GM21723 (cell line): ENCODE results near the gene IGF1R.

Source experiments
- ATAC-seq: cut with Tn5 transposase; IDR thresholded peaks from one replicate; pipeline ENCODE4 v1.9.1; 2021; ENCODE audit warnings: mild to moderate bottlenecking, moderate library complexity; ENCODE audit not compliant: unreplicated experiment

The IGF1R gene

DNA sequence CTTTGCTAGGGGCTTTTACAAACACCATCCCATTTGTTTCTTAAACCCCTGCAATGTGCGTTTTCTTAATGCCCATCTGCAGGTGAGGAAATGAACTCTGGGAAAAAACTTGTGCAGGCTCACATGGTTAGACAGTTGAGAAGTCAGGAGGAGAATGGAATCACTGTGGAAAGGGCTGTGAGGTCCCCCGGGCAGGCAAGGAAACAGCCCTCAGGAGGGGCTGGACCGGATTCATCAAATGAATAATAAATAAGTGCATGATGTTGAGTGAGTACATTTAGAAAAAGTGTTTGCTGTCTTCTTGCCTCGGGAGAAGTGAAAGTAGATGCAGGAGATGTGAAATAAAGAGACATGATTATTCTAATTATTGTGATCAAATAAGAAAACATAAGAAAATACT, 282.7 kb downstream of the IGF1R start:
- ATAC-seq = no peak

- ATAC-seq = no peak
Measured at GRCh38 chr15:98933406-98933805, 285.1 kb downstream of the IGF1R start.

- ATAC-seq = no peak
Measured at GRCh38 chr15:98935736-98936135, 287.4 kb downstream of the IGF1R start.

GRCh38 chr15:98937413-98938104, 289.2 kb downstream of the IGF1R start:
- ATAC-seq = peak; percentile 78

DNA sequence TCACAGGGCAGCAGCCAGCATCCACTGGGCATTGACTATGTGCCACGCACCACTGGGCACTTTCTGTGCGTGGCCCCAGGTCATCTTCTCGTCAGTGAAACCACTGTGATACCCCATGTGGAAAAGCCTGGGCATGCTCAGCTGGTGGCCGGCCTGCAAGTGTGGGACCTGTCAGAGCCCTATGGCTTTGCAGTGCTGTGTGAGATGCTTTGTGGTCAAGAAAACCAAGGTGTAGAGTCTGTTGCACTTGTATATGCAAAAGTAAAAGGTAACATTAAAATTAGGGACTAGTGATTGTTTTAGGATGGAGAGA, 289.7 kb downstream of the IGF1R start:
- ATAC-seq = peak; percentile 31

GRCh38 chr15:98938799-98939198, 290.5 kb downstream of the IGF1R start:
- ATAC-seq = no peak

- ATAC-seq = no peak
Measured at GRCh38 chr15:98939311-98940080, 291.2 kb downstream of the IGF1R start.

GRCh38 chr15:98941595-98942255, 293.4 kb downstream of the IGF1R start:
- no peak for ATAC-seq

- no peak for ATAC-seq
Measured at GRCh38 chr15:98942431-98942830, 294.1 kb downstream of the IGF1R start.

DNA sequence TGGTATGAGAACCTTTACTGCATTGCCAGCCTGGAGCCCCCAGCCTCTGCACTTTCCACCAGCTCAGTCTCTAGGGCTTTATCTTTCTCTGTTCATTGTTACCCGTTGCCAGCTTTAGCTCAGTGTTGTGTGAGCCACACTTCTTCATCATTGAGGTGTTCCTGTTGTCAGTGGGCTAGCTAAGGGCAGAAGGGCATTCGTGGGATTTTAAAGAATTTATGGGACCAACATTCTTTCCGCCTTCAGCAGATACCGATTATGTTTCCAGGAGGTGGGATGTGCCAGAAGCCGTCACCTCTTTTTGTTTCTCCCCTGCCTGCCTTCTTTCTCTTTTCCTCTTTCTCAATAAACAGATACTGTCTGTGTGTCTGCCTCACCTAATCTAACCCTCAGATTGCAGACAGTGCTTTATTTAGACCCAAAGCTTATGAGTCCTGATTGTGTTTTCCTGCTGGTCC, 294.7 kb downstream of the IGF1R start:
- no peak for ATAC-seq

- ATAC-seq = no peak
Measured at GRCh38 chr15:98943601-98944151, 295.3 kb downstream of the IGF1R start.

DNA sequence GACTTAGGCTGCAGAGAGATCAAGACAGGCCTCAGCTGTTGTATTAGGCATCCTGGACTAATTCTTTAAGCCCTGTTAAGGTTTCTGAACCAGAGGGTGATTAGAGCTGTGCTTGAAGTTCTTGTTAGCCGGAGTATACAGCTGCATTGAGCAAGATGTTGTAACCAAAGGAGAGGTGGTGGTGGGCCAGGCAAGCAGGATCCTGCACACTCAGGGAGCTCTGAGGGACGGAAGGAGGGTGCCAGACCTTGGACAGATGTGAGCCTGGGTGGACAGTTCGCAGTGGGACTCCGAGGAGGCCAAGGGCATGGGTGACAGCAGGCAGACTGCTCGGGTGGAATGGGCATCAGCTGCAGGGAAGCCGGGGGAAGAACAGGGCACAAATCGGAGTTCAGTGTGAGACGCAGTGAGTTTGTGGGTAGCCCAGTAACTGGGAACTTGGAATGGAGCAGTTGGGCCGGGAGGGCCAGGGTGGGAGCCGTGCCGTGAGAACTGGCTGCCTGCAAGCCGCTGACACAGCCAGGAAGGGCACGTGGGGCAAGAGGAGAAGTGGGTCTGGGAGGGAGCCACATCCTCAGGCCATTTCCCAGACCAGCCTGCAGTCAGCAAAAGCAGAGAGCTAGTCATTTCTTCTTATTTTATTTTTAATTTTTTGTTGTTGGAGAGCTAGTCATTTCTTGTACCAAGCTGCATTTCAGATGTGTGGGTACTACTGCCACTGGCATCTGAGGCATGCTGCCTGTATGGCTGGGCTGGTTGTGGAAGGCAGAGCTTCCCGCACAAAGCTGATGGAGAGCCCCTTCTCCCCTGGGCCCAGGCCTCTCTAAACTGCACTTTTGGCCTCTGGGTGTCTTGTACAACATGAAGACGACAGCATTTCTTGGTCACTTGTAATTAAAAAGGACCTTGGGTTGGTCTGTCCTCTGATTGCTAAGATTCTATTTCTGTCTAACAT, 298.2 kb downstream of the IGF1R start:
- no peak for ATAC-seq

DNA sequence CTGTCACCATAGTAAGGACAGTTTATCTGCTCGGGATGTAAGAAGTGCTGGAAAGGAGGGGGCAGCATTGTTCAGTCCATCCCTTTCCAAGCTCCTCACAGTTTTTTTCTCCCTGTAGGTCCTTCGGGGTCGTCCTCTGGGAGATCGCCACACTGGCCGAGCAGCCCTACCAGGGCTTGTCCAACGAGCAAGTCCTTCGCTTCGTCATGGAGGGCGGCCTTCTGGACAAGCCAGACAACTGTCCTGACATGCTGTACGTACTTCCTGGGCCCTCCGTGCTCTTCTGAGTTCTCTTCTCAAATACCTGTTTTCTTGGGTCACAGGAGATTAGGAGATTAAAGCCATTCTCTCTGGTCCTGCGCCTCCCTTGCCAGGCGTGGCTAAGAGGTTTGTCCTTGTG, 300.1 kb downstream of the IGF1R start:
- no peak for ATAC-seq

DNA sequence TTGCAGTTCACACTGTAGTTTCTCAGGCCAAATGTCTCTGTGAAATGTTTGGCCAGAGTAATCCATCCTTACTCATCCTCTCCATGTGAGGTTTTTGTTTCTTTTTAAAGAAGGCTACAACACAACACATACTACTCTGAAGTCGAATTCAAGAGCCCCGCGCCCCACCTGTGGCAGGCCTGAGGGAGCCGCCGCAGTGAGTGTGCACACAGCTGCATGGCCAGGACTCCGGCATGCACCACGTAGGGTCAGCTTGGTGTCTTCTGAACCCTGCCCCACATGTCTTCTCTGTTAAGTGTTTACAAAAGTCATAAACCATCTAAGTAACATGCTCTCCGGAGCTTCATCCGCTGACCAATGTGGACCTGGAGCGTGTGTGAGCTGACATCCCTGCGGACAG, 300.6 kb downstream of the IGF1R start:
- no peak for ATAC-seq

- ATAC-seq = no peak
Measured at GRCh38 chr15:98949624-98950023, 301.3 kb downstream of the IGF1R start.

DNA sequence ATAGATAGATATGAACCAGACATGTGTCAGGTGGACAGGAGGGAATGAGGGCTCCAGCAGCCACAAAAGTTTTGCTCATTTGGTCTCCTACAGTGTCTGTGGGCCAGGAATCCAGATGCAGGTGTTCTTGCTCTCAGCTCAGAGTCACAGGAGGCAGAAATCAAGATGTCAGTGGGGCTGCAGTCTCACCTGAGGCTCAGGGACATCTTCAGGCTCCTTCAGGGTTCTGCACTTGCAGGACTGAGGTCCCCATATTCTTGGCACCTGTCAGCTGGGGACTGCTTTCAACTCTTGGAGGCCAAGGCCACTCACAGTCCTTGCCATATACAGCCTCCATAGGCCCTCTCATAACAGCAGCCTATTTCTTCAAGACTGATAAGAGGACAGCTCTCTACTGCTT, 301.9 kb downstream of the IGF1R start:
- no peak for ATAC-seq

- no peak for ATAC-seq
Measured at GRCh38 chr15:98951004-98951403, 302.7 kb downstream of the IGF1R start.

DNA sequence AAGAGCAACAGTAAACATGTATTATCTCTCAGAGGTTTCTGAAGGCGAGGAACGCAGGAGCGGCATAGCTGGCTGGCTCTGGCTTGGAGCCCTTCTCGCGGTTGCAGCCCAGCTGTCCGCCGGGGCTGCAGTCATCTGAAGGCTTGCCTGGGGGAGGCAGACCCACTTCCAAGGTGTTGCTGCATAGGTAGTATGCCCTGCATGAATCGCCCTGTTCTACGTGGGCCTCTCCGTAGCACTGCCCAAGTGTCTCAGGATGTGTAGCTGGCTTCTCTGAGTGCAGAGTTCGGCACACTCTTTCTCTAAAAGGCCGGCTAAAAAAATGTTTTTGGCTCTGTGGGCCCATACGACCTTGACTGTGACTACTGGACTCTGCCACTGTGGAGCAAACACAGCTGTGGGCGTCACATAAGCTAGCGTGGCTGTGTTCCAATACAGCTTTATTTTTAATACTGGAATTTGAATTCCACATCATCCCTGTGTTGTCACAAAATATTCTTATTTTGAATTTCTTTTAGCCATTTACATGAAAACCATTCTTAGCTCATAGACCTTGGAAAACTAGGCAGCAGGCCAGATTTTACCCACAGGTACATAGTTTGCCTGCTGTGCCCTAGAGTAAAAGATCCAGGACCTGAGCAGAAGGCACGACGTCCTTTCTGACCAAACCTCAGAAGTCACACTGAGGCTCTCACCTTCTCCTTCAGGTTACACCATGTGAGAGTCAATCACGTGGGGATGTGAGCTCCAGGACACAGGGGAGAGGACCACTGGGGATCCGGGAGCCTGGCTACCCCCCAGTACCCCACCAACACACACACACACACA, 303.4 kb downstream of the IGF1R start:
- ATAC-seq = no peak

DNA sequence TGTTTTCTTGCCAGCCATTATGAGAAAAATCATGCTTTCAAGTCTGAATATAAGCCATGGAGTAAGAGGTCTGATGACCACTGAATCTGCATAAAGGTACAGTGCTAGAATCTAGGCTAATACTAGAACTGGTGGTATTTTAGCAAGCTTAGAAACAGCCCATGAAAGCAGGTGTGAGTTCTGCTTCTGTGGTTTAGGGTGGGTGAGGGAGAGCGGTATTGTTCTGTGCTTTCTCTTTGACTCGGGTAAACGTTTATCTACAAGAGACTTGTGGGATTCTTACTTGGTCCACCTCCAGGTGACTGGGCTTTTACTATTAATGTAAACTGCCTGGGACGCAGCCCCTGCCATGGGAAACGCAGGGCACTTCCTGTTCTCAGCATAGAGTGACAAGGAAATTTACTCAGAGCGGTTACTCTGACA, 304.1 kb downstream of the IGF1R start:
- peak; percentile 98 for ATAC-seq
